ENCODE measurements around the gene ZBTB37. TPM values are rescaled to one million over a fixed set of nuclear protein-coding genes. Genes with fewer than 3 reads are reported as not detected.

The ZBTB37 gene
- total and polyA plus RNA-seq, 2 of the 4 experiments (the other 2 are of a cell fraction), result 1.0 to 13.1 TPM

DNA sequence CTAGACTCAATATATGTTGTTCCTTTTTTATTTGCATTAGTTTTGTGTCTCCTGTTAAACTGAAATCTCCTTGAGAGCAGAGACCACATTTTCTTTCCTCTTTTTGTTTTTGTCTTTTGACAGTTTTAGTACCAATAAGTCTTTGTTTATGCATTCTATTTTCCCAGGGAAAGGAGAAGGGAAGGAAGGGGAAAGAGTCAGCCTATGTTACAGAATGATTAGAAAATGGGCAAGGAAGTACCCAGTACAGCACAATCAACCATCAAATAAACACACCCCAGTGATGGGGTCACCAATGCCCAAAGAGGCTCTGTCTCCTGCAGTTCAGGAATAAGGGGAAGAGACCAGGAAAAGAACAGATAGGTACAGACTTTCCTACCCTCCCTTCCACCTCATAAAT, 10.1 kb downstream of the ZBTB37 start:
- ATAC-seq (ENCODE audit: low read depth) (no peak), DNase-seq (no peak)
- intact Hi-C loops (cut with micrococcal nuclease), result loop anchor here (5.0 kb wide), 1 partner anchor 59 kb away; no protein-coding TSS in a partner anchor
- H4K91ac ChIP-seq (ENCODE audit: insufficient read depth, low read depth, low read length), result no peak overlapping the region
- H3K23ac ChIP-seq (ENCODE audit: low read depth, low read length), result no peak overlapping the region
- H3K56ac ChIP-seq (ENCODE audit: extremely low read depth, insufficient read depth, low read length), result no peak overlapping the region
- H2AFZ ChIP-seq (replicated peaks; ENCODE audit: low read length, poor library complexity), result no peak overlapping the region
- no peak overlapping the region for H3K4me2 ChIP-seq (ENCODE audit: low read depth, low read length)
- H3K4me3 ChIP-seq (ENCODE audit: insufficient read depth, low read depth, low read length), result no peak overlapping the region
- TF ChIP-seq RAD21 (IDR thresholded peaks at IDR 0.05; ENCODE audit: low read length) (no peak), RFX5 (IDR thresholded peaks at IDR 0.05; ENCODE audit: low read depth, low read length) (no peak), SMC3 (IDR thresholded peaks at IDR 0.05; ENCODE audit: low read depth, low read length) (no peak), FOS (IDR thresholded peaks at IDR 0.05; ENCODE audit: low read depth, low read length) (no peak), RCOR1 (IDR thresholded peaks at IDR 0.05; ENCODE audit: insufficient replicate concordance, low read length) (no peak), NFE2L2 (IDR thresholded peaks at IDR 0.05; ENCODE audit: low read depth, low read length) (no peak), MAFK (IDR thresholded peaks at IDR 0.05; ENCODE audit: low read depth, low read length) (no peak), BHLHE40 (IDR thresholded peaks at IDR 0.05; ENCODE audit: low read depth, low read length) (no peak)
- TF ChIP-seq, protein P1, sequence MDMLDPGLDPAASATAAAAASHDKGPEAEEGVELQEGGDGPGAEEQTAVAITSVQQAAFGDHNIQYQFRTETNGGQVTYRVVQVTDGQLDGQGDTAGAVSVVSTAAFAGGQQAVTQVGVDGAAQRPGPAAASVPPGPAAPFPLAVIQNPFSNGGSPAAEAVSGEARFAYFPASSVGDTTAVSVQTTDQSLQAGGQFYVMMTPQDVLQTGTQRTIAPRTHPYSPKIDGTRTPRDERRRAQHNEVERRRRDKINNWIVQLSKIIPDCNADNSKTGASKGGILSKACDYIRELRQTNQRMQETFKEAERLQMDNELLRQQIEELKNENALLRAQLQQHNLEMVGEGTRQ (IDR thresholded peaks at IDR 0.05; ENCODE audit: low read depth, low read length), result no peak
- TF ChIP-seq, protein P2, sequence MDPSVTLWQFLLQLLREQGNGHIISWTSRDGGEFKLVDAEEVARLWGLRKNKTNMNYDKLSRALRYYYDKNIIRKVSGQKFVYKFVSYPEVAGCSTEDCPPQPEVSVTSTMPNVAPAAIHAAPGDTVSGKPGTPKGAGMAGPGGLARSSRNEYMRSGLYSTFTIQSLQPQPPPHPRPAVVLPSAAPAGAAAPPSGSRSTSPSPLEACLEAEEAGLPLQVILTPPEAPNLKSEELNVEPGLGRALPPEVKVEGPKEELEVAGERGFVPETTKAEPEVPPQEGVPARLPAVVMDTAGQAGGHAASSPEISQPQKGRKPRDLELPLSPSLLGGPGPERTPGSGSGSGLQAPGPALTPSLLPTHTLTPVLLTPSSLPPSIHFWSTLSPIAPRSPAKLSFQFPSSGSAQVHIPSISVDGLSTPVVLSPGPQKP (IDR thresholded peaks at IDR 0.05; ENCODE audit: borderline replicate concordance, low read depth, low read length), result no peak
- ChIA-PET POLR2A (ENCODE audit: unreplicated experiment) (no interaction called here), CTCF (no interaction called here)
- H4K20me1 ChIP-seq (ENCODE audit: insufficient read depth, low read length), result no peaks in the 10 kb centered on the region
- H2BK20ac ChIP-seq (ENCODE audit: low read depth, low read length), result no peak overlapping the region
- no peak overlapping the region for H2AK9ac ChIP-seq (replicated peaks; ENCODE audit: low read depth, low read length, poor library complexity)
- H3K9ac ChIP-seq (ENCODE audit: low read depth, low read length), result no peak overlapping the region
- no peak overlapping the region for H3K27ac ChIP-seq (ENCODE audit: insufficient read depth, low read length)
- peaks cover 14% of the 10 kb centered on the region for H3K36me3 ChIP-seq (ENCODE audit: control insufficient read depth, insufficient read depth, low read length)
- H4K8ac ChIP-seq (ENCODE audit: low read depth in 2 of 2, low read length in 2 of 2), result no peak overlapping the region
- dilution Hi-C loops (cut with HindIII; ENCODE audit: low sequenced_read_pairs, unreplicated experiment), result no loop called here
- no peaks in the 10 kb centered on the region for H3K4me1 ChIP-seq (ENCODE audit: control insufficient read depth, insufficient read depth, low read length)
- H3K9me1 ChIP-seq (ENCODE audit: insufficient read depth, low read length), result no peaks in the 10 kb centered on the region
- H3K79me1 ChIP-seq (ENCODE audit: low read depth in 1 of 2, low read length in 2 of 2), result peaks cover 2 to 5% of the 10 kb centered on the region in 2 experiments; a peak in 2 of 4 replicates
- no peak overlapping the region for H3K14ac ChIP-seq (replicated peaks; ENCODE audit: low read depth, low read length)
- in situ Hi-C loops (cut with MboI; ENCODE audit: low sequenced_read_pairs), result no loop called here
- H3K27me3 ChIP-seq (ENCODE audit: control insufficient read depth, insufficient read depth, low read length), result no peaks in the 10 kb centered on the region
- H2BK5ac ChIP-seq (ENCODE audit: low read depth, low read length, poor library complexity, severe bottlenecking), result no peak overlapping the region
- H4K5ac ChIP-seq (ENCODE audit: low read depth, low read length), result no peak overlapping the region
- no peak overlapping the region for H3K18ac ChIP-seq (ENCODE audit: low read depth, low read length)
- no peak overlapping the region for H3K4ac ChIP-seq (ENCODE audit: low read depth, low read length)
- no TSS peak for BruUV-seq (replicated peaks)
- no peak overlapping the region for H2AK5ac ChIP-seq (ENCODE audit: low read depth, low read length)
- H2BK15ac ChIP-seq (ENCODE audit: low read depth, low read length), result no peak overlapping the region
- no peak overlapping the region for H2BK120ac ChIP-seq (ENCODE audit: low read depth, low read length)
- H3K9me3 ChIP-seq (ENCODE audit: control insufficient read depth, insufficient read depth, low read length), result no peaks in the 10 kb centered on the region

Data from IMR-90 (cell line).